Tibial artery (tissue), 4 donors: ENCODE data around the gene IGSF9B.

Experiments used
- DNase-seq, 2 donors: peaks; one replicate each; pipeline ENCODE4 v3.0.0-alpha.2; 2019
- H3K27ac ChIP-seq, 2 donors: fragments of 200-600 bp; sonication (generic) in 1 of 2; 1 replicate in 1 of 2; 2 replicates in 1 of 2; pipeline ENCODE4 v1.5.1; 2018 to 2019; ENCODE audit warnings: mild to moderate bottlenecking in 1 of 2
- H3K27me3 ChIP-seq, 2 donors: fragments of 200-600 bp; sonication (generic) in 1 of 2; one replicate each; pipeline versions ENCODE4 v1.5.1 to v1.6.0; 2016 to 2019
- H3K36me3 ChIP-seq, 3 donors: fragments of 200-600 bp; sonication (generic) in 2 of 3; one replicate each; pipeline ENCODE4 v1.5.1; 2016 to 2019; ENCODE audit warnings: mild to moderate bottlenecking in 2 of 3
- H3K4me1 ChIP-seq, 4 donors: fragments of 200-600 bp; sonication (generic) in 2 of 4; 1 replicate in 3 of 4; 2 replicates in 1 of 4; pipeline ENCODE4 v1.5.1; 2016 to 2019
- H3K4me3 ChIP-seq, 2 donors: fragments of 200-600 bp; sonication (generic) in 1 of 2; 1 replicate in 1 of 2; 2 replicates in 1 of 2; pipeline ENCODE4 v1.5.1; 2018 to 2019; ENCODE audit warnings: mild to moderate bottlenecking in 2 of 2
- H3K9me3 ChIP-seq, 3 donors: fragments of 200-600 bp; sonication (generic) in 1 of 3; one replicate each; pipeline ENCODE4 v1.5.1; 2016 to 2019
- CTCF ChIP-seq, 2 experiments: fragments of 200-600 bp in 1 of 2; fragments of 450-650 bp in 1 of 2; IDR thresholded peaks; one replicate each; pipeline ENCODE4 v1.5.1; 2017 to 2019; ENCODE audit warnings: antibody characterized with exemption in 2 of 2, mild to moderate bottlenecking in 1 of 2, moderate library complexity in 1 of 2
- intact Hi-C: fragments of 100-400 bp; cut with DNase I; formaldehyde crosslinking; loops from one replicate; pipeline ENCODE4 v1.15.0; 2023; ENCODE audit warnings: low total_unique reads

Gene IGSF9B

DNA sequence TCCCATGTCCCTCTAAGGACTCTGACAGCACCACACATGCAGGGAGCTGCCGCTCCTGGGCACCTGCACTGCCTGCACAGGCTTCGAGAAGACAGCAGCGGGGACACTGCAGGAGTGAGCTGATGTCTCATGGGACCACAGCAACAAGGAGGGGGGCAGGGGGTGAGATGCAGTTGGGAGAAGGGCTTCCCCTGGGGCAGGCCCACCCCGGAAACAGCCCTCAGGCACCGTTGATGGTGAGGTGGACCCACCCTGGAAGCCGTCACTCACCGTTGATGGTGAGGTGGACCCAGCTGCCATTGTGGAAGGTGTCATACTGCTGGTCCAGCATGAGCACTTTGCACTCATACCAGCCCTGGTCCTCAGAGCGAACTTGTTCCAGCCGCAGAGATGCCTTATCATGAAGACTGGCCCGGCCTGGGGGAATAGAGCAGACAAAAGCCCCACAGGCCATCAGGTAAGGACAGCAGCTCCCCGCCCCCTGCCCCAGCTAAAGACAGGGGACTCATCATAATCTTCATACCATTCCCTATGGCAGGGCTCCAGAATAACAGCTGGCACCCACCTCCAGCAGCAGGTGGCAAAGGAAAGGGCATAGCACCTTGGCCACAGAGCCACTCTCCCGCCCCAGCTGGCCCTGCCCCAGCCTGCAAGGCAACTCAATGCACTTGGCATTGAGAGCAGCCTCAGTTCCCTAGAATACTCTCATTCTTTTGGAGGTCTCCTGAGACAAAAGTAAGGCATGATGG, 12.6 kb downstream of the IGSF9B start:
- H3K9me3 ChIP-seq, result no peaks in the 10 kb centered on the region
- peaks cover 0 to 43% (median 39%) of the 10 kb centered on the region in 4 donors for H3K4me1 ChIP-seq
- no peak overlapping the region for H3K4me3 ChIP-seq
- no peak for TF ChIP-seq CTCF (IDR thresholded peaks at IDR 0.05)
- intact Hi-C loops, result no loop called here
- no peak overlapping the region for H3K27ac ChIP-seq
- H3K27me3 ChIP-seq, result no peaks in the 10 kb centered on the region
- no peak for DNase-seq
- peaks cover 9 to 32% (median 18%) of the 10 kb centered on the region in 3 donors for H3K36me3 ChIP-seq

GRCh38 chr11:133942577-133942976, 14.2 kb downstream of the IGSF9B start:
- intact Hi-C loops, result no loop called here
- Histone ChIP-seq H3K9me3 (no peaks in the 10 kb centered on the region), H3K4me1 (peaks cover 0 to 27% (median 26%) of the 10 kb centered on the region in 4 donors), H3K27ac (no peak overlapping the region), H3K36me3 (peaks cover 24 to 47% (median 33%) of the 10 kb centered on the region in 3 donors), H3K4me3 (no peak overlapping the region), H3K27me3 (no peaks in the 10 kb centered on the region)
- TF ChIP-seq CTCF (IDR thresholded peaks at IDR 0.05), result no peak
- DNase-seq, result no peak

GRCh38 chr11:133941546-133941945, 15.2 kb downstream of the IGSF9B start:
- Histone ChIP-seq H3K36me3 (peaks cover 35 to 57% (median 43%) of the 10 kb centered on the region in 3 donors), H3K27ac (no peak overlapping the region)
- intact Hi-C loops, result no loop called here

GRCh38 chr11:133940034-133940433, 16.7 kb downstream of the IGSF9B start:
- no peak overlapping the region for H3K27ac ChIP-seq
- no peak for TF ChIP-seq CTCF (IDR thresholded peaks at IDR 0.05)
- no peaks in the 10 kb centered on the region for H3K27me3 ChIP-seq
- intact Hi-C loops, result no loop called here
- H3K4me3 ChIP-seq, result no peak overlapping the region
- peaks cover 0 to 2% (median under 1%) of the 10 kb centered on the region in 4 donors for H3K4me1 ChIP-seq
- H3K36me3 ChIP-seq, result peaks cover 49 to 72% (median 50%) of the 10 kb centered on the region in 3 donors
- no peaks in the 10 kb centered on the region for H3K9me3 ChIP-seq
- no peak for DNase-seq

More at GRCh38 chr11:133941546-133941945, 15.2 kb downstream of the IGSF9B start:
- Histone ChIP-seq H3K9me3 (no peaks in the 10 kb centered on the region), H3K4me1 (peaks cover 0 to 17% (median 16%) of the 10 kb centered on the region in 4 donors), H3K4me3 (no peak overlapping the region), H3K27me3 (no peaks in the 10 kb centered on the region)
- no peak for DNase-seq
- no peak for TF ChIP-seq CTCF (IDR thresholded peaks at IDR 0.05)

DNA sequence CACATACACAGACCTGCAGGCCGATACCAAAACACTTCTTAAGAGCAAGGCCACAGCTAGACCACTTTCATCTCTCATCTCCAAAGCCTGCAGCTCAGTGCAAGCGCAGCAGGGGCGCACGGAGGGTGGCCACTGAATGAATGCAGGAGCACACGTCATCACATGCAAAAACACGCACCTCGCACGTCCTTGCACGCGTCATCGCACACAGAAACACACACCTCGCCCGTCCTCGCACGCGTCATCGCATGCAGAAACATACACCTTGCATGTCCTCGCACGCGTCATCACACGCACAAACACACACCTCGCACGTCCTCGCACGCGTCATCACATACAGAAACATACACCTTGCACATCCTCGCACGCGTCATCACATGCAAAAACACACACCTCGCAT, 17.2 kb downstream of the IGSF9B start:
- no peak for TF ChIP-seq CTCF (IDR thresholded peaks at IDR 0.05)
- no peak overlapping the region for H3K27ac ChIP-seq
- peaks cover 49 to 77% (median 50%) of the 10 kb centered on the region in 3 donors for H3K36me3 ChIP-seq
- no peak for DNase-seq
- no peaks in the 10 kb centered on the region for H3K9me3 ChIP-seq
- H3K4me3 ChIP-seq, result no peak overlapping the region
- intact Hi-C loops, result no loop called here
- H3K4me1 ChIP-seq, result no peaks in the 10 kb centered on the region
- no peaks in the 10 kb centered on the region for H3K27me3 ChIP-seq
